Superior temporal gyrus (tissue), 1 donor: ENCODE measurements around the gene DEUP1.

Experiments used
- DNase-seq: peaks from one replicate; pipeline ENCODE4 v3.0.0-alpha.2; 2016; ENCODE audit errors: extremely low spot score

The DEUP1 gene

GRCh38 chr11:93477684-93478234, 147.2 kb downstream of the DEUP1 start:
- no peak for DNase-seq

- no peak for DNase-seq
These were observed 148.3 kb downstream of the DEUP1 start for GRCh38 chr11:93478841-93479240.

GRCh38 chr11:93480256-93480655, 149.7 kb downstream of the DEUP1 start:
- DNase-seq, result no peak

- DNase-seq, result no peak
These were observed 150.2 kb downstream of the DEUP1 start for GRCh38 chr11:93480756-93481155.

GRCh38 chr11:93481279-93481678, 150.7 kb downstream of the DEUP1 start:
- DNase-seq, result no peak

- no peak for DNase-seq
These were observed 151.2 kb downstream of the DEUP1 start for GRCh38 chr11:93481696-93482095.

GRCh38 chr11:93482556-93482955, 152.0 kb downstream of the DEUP1 start:
- DNase-seq, result no peak

- no peak for DNase-seq
These were observed 154.2 kb downstream of the DEUP1 start for GRCh38 chr11:93484716-93485115.

- DNase-seq, result no peak
These were observed 155.4 kb downstream of the DEUP1 start for GRCh38 chr11:93485983-93486382.

- no peak for DNase-seq
These were observed 156.5 kb downstream of the DEUP1 start for GRCh38 chr11:93487032-93487483.
